ENCODE results near the gene ACKR3.

Gene ACKR3

GRCh38 chr2:236548179-236548921 is 21.3 kb upstream of the ACKR3 start:
- in situ Hi-C loops (cut with HindIII; ENCODE audit: low sequenced_read_pairs): no loop called here

GRCh38 chr2:236549165-236549564 is 20.5 kb upstream of the ACKR3 start:
- in situ Hi-C loops (cut with HindIII; ENCODE audit: low sequenced_read_pairs): no loop called here

GRCh38 chr2:236550290-236550689 is 19.3 kb upstream of the ACKR3 start:
- in situ Hi-C loops (cut with HindIII; ENCODE audit: low sequenced_read_pairs): no loop called here

GRCh38 chr2:236550701-236551465 is 18.7 kb upstream of the ACKR3 start:
- in situ Hi-C loops (cut with HindIII; ENCODE audit: low sequenced_read_pairs): no loop called here

GRCh38 chr2:236551471-236552211 is 18.0 kb upstream of the ACKR3 start:
- in situ Hi-C loops (cut with HindIII; ENCODE audit: low sequenced_read_pairs): no loop called here

- in situ Hi-C loops (cut with HindIII; ENCODE audit: low sequenced_read_pairs): no loop called here
These were observed 17.4 kb upstream of the ACKR3 start for GRCh38 chr2:236552212-236552542.

- in situ Hi-C loops (cut with HindIII; ENCODE audit: low sequenced_read_pairs): no loop called here
These were observed 16.9 kb upstream of the ACKR3 start for GRCh38 chr2:236552581-236553363.

- in situ Hi-C loops (cut with HindIII; ENCODE audit: low sequenced_read_pairs): no loop called here
These were observed 16.1 kb upstream of the ACKR3 start for GRCh38 chr2:236553522-236553921.

- in situ Hi-C loops (cut with HindIII; ENCODE audit: low sequenced_read_pairs): no loop called here
These were observed 14.9 kb upstream of the ACKR3 start for GRCh38 chr2:236554629-236555282.

GRCh38 chr2:236555481-236555880 is 14.1 kb upstream of the ACKR3 start:
- in situ Hi-C loops (cut with HindIII; ENCODE audit: low sequenced_read_pairs): no loop called here

- in situ Hi-C loops (cut with HindIII; ENCODE audit: low sequenced_read_pairs): no loop called here
These were observed 12.2 kb upstream of the ACKR3 start for GRCh38 chr2:236557306-236558030.

- in situ Hi-C loops (cut with HindIII; ENCODE audit: low sequenced_read_pairs): no loop called here
These were observed 11.6 kb upstream of the ACKR3 start for GRCh38 chr2:236558036-236558435.

GRCh38 chr2:236558993-236559978 is 10.3 kb upstream of the ACKR3 start:
- in situ Hi-C loops (cut with HindIII; ENCODE audit: low sequenced_read_pairs): no loop called here

GRCh38 chr2:236561874-236562273 is 7.8 kb upstream of the ACKR3 start:
- in situ Hi-C loops (cut with HindIII; ENCODE audit: low sequenced_read_pairs): no loop called here

- in situ Hi-C loops (cut with HindIII; ENCODE audit: low sequenced_read_pairs): no loop called here
These were observed 7.2 kb upstream of the ACKR3 start for GRCh38 chr2:236562434-236562833.

- in situ Hi-C loops (cut with HindIII; ENCODE audit: low sequenced_read_pairs): no loop called here
These were observed 5.7 kb upstream of the ACKR3 start for GRCh38 chr2:236563953-236564352.

- in situ Hi-C loops (cut with HindIII; ENCODE audit: low sequenced_read_pairs): no loop called here
These were observed 4.4 kb upstream of the ACKR3 start for GRCh38 chr2:236565212-236565611.

- in situ Hi-C loops (cut with HindIII; ENCODE audit: low sequenced_read_pairs): no loop called here
These were observed 3.7 kb upstream of the ACKR3 start for GRCh38 chr2:236565879-236566402.
